ENCODE measurements around the gene STX11.
"Not testable (repeated sequence)": the region's sequence is repeated elsewhere in the genome, so short reads cannot be mapped to it uniquely, and the experiment has no call there.

STX11 gene

GRCh38 chr6:144149894-144150709 lies at the start of gene STX11:
STX11 (plus strand) TSS chr6:144150517; CDS start chr6:144186628, 36,111 bp downstream.
- peak; percentile 74 for DNase-seq (ENCODE audit: low spot score)
- FAIRE-seq: no peak

- FAIRE-seq: no peak
Measured at GRCh38 chr6:144103026-144103563, 47.2 kb upstream of the STX11 start.

DNA sequence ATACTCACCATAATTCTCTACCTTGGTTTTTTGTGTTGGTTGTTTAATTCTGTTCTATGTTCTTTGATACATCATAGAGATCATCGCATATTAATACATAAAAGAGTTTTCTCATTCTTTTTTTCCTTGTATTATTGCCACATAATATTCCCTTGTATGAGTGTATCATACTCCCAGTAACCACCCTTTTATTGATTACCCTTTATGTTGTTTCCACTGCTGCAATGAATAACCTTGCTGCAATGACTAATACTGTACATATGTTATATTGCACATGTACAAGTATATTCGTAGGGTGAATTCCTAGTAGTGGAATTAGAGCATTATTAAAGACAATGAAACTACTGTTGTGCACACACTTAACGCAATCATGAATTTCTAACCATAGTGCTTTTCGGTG lies 45.8 kb upstream of the STX11 start:
- DNase-seq (ENCODE audit: low spot score) (no peak), FAIRE-seq (no peak)

More at GRCh38 chr6:144103026-144103563, 47.2 kb upstream of the STX11 start:
- no peak for DNase-seq (ENCODE audit: low spot score)

DNA sequence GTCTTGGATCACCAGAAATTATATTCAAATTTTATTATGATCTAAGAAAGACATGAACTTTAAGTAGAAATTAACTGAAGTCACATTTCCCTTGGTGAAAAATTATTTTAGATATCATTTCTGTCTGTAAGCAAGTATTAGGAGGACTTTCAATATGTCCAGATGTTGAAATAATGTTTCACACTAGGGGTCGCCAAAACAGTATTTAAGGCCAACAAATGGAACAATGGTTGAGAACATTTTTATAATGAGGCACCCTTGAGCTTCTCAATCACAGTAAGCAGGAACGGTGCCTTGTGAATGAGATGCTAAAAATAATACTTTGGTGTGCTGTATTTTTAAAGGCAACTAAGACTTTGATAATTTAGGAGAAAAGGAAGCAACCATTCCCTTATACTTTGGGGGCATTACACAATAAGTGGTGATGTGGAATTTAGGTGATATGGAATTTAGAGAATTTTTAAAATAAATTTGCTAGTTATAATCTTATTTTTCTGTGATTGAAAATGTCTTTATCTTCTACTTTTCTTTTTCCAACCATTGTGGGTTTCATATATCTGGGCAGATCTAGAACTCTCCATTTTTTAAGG lies 45.3 kb upstream of the STX11 start:
- peak; percentile 50 for DNase-seq (ENCODE audit: low spot score)
- FAIRE-seq: no peak

DNA sequence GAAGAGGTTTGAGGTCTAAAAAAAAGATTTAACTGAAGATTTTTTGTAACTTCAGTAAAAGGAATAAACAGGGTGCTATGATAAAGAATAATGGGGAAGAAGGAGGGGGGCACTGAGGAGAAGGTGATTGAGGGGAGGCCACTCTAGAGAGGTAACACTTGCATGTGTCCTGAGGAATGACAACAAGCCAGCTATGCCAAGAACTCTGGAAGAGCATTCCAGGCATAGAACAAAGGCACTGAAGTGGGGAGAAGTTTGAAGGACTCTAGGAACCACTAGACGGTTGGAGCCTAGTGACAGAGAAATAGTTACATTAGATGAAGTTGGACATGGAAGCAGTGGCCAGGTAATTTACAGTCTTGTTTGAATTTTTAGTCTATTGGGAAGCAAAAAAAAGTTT lies 44.1 kb upstream of the STX11 start:
- DNase-seq (ENCODE audit: low spot score): no peak
- no peak for FAIRE-seq

GRCh38 chr6:144110210-144110609 lies 40.1 kb upstream of the STX11 start:
- DNase-seq (ENCODE audit: low spot score) (no peak), FAIRE-seq (no peak)

DNA sequence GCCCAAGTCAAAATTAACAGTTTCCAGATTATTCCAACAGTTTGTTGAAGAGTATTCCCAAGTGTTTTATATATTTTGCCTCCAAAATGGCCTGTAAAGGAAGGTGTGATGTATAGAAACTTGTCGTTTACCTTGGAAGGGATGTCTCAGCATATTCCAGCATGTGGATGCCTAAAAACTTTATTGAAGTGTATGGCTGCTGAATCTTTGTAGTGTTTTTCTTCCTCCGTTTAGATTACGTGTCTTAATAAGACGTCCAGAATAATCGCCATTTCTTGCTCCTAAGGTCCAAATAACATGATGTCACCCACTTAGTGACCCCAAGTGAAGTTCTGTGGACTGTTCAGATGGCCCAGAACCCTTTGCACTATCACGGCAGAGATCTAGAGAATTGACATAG lies 37.0 kb upstream of the STX11 start:
- DNase-seq (ENCODE audit: low spot score) (no peak), FAIRE-seq (no peak)

GRCh38 chr6:144115219-144115618 lies 35.1 kb upstream of the STX11 start:
- DNase-seq (ENCODE audit: low spot score) (no peak), FAIRE-seq (no peak)

DNA sequence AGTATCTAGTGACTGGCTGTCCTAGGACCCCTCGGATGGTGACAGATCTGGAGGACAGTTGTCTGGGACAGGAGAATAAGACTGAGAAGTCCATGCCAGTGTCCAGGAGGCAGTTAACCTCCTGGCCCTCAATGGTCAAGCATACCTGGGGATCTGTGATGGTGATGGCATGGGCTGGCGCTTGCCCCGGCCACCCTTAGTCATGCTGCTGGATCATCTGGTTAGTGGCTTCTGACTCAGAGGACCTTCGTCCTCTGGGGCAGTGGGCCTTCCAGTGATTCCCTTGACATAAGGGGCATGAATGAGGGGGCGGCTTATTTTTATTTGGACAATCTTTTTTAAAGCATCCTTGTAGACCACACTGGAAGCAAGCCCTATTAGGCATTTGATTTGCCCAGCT lies 30.9 kb upstream of the STX11 start:
- FAIRE-seq (no peak), DNase-seq (ENCODE audit: low spot score) (no peak)

DNA sequence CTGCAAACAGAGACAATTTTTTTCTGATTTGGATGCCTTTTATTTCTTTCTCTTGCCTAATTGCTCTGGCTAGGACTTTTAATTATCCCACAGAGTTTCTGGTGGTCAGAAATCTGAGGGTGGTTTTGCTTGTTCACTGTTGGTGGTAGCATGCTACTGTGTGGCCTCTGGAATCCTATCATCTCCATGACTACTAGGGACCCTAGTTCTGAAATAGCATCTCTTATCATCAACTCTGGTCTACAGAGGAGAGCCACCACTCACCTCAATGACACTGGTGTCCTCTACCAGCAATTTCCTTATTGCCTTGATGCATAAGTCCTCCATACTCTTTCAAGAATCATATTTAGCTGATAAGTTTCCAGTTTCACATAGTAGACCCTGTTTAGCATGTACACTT lies 27.5 kb upstream of the STX11 start:
- DNase-seq (ENCODE audit: low spot score) (no peak), FAIRE-seq (no peak)

DNA sequence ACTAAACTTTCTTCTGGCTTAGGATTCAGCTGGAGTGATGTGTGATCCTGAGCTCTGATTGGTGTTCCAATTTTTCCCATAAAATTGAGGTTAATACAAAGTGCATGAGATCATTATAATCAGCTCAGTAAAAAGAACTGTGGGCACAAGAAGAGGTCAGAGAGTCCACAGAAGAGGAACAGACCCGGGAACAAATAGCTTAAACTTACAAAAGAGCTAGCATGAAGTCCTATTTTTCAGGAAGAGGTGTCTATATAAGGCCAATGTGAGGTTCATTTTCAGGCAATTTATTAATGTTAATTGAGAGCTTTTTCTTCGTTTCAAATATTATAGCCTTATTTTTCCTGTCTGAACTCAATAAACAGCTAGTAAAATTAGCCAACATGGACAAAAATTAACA lies 26.9 kb upstream of the STX11 start:
- FAIRE-seq: no peak

GRCh38 chr6:144123836-144124235 lies 26.5 kb upstream of the STX11 start:
- DNase-seq (ENCODE audit: low spot score) (no peak), FAIRE-seq (no peak)

More for the DNA sequence above, 26.9 kb upstream of the STX11 start:
- no peak for DNase-seq (ENCODE audit: low spot score)

- FAIRE-seq (no peak), DNase-seq (ENCODE audit: low spot score) (no peak)
Measured at GRCh38 chr6:144127097-144127496, 23.2 kb upstream of the STX11 start.

- no peak for FAIRE-seq
Measured at GRCh38 chr6:144129469-144129868, 20.8 kb upstream of the STX11 start.

DNA sequence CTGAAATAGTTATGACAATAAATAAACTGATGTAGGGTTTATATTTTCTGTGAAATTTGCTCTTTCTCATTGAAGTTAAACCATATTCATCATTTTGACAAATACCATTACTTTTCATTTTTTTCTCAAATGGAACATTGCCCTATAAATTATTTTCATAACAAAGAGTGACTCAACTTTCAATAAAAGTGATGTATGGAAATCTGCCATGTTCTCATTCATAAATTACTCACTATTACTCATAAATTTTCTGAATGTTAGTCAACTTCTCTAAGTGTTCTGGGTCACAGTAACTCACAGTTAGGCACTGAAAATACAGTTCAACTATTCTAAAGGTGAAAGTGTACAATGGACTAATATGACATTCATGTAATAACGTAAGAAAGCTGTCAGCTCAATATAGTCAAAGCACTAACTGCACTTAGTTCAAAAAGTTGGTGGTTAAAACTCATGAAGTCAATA lies 19.0 kb upstream of the STX11 start:
- DNase-seq (ENCODE audit: low spot score) (peak; percentile 21), FAIRE-seq (no peak)

More at GRCh38 chr6:144129469-144129868, 20.8 kb upstream of the STX11 start:
- no peak for DNase-seq (ENCODE audit: low spot score)

DNA sequence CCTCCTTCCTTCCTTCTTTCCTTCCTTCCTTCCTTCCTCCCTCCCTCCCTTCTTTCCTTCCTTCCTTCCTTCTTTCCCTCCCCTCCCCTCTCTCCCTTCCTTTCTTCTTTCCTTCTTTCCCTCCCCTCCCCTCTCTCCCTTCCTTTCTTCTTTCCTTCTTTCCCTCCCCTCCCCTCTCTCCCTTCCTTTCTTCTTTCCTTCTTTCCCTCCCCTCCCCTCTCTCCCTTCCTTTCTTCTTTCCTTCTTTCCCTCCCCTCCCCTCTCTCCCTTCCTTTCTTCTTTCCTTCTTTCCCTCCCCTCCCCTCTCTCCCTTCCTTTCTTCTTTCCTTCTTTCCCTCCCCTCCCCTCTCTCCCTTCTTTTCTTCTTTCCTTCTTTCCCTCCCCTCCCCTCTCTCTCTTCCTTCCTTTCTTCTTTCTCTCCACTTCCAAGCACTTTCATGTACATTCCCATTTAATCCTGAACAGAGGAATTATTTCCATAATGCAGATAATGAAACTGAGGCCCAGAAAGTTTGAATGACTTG lies 18.1 kb upstream of the STX11 start:
- DNase-seq (ENCODE audit: low spot score); FAIRE-seq: not testable (repeated sequence)

GRCh38 chr6:144133225-144133821 lies 17.0 kb upstream of the STX11 start:
- DNase-seq (ENCODE audit: low spot score): no peak
- FAIRE-seq: no peak

DNA sequence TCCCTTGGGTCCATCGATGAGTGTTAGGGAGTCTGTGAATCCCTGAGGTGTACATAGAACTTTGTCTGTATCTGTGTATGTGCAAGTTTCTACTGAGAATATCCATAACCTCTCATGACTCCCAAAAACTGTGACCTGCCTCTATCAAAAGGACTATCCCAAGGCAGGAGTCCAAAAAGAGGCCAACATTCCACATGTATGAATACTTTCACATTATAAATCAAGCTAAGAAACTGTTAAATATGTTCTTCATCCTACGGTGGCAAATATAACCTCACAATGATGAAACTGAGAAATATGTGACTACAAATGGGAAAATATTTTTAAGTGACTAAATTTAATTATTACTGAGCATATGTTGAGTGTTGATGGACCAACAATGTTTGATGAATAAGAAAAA lies 16.1 kb upstream of the STX11 start:
- DNase-seq (ENCODE audit: low spot score) (no peak), FAIRE-seq (no peak)

GRCh38 chr6:144134737-144135136 lies 15.6 kb upstream of the STX11 start:
- no peak for FAIRE-seq
- no peak for DNase-seq (ENCODE audit: low spot score)

GRCh38 chr6:144138542-144138941 lies 11.8 kb upstream of the STX11 start:
- DNase-seq (ENCODE audit: low spot score) (no peak), FAIRE-seq (no peak)

GRCh38 chr6:144139817-144140216 lies 10.5 kb upstream of the STX11 start:
- no peak for FAIRE-seq
- no peak for DNase-seq (ENCODE audit: low spot score)

GRCh38 chr6:144140867-144141266 lies 9.4 kb upstream of the STX11 start:
- DNase-seq (ENCODE audit: low spot score) (no peak), FAIRE-seq (no peak)

All from urothelium cell line (cell line).